Ammon's horn (tissue), 1 donor: Measurements from ENCODE around the gene MUC5B.

Source experiments
- DNase-seq: peaks from one replicate; pipeline ENCODE4 v3.0.0-alpha.2; 2016; ENCODE audit warnings: low spot score

Gene MUC5B

GRCh38 chr11:1267441-1268100, 44.7 kb downstream of the MUC5B start:
- DNase-seq: peak; percentile 42

- peak; percentile 43 for DNase-seq
Observed at GRCh38 chr11:1269957-1270356, 47.1 kb downstream of the MUC5B start.

GRCh38 chr11:1270476-1270875, 47.6 kb downstream of the MUC5B start:
- no peak for DNase-seq

GRCh38 chr11:1271002-1271401, 48.1 kb downstream of the MUC5B start:
- DNase-seq: no peak

GRCh38 chr11:1271406-1271805, 48.5 kb downstream of the MUC5B start:
- no peak for DNase-seq

GRCh38 chr11:1271927-1272326, 49.1 kb downstream of the MUC5B start:
- no peak for DNase-seq

GRCh38 chr11:1272531-1272930, 49.7 kb downstream of the MUC5B start:
- DNase-seq: no peak

GRCh38 chr11:1274501-1274900, 51.6 kb downstream of the MUC5B start:
- no peak for DNase-seq

- no peak for DNase-seq
Observed at GRCh38 chr11:1275021-1275420, 52.2 kb downstream of the MUC5B start.

- DNase-seq: peak; percentile 76
Observed at GRCh38 chr11:1276041-1276790, 53.4 kb downstream of the MUC5B start.

- DNase-seq: no peak
Observed at GRCh38 chr11:1276866-1277615, 54.2 kb downstream of the MUC5B start.

GRCh38 chr11:1277936-1278512, 55.2 kb downstream of the MUC5B start:
- no peak for DNase-seq

GRCh38 chr11:1278766-1279673, 56.2 kb downstream of the MUC5B start:
- no peak for DNase-seq

- DNase-seq: no peak
Observed at GRCh38 chr11:1279674-1280055, 56.8 kb downstream of the MUC5B start.

GRCh38 chr11:1280116-1281035, 57.5 kb downstream of the MUC5B start:
- DNase-seq: no peak

GRCh38 chr11:1281326-1281973, 58.6 kb downstream of the MUC5B start:
- DNase-seq: no peak

GRCh38 chr11:1281974-1282365, 59.1 kb downstream of the MUC5B start:
- no peak for DNase-seq

- no peak for DNase-seq
Observed at GRCh38 chr11:1283091-1283511, 60.2 kb downstream of the MUC5B start.

GRCh38 chr11:1283906-1284305, 61.0 kb downstream of the MUC5B start:
- no peak for DNase-seq

- DNase-seq: no peak
Observed at GRCh38 chr11:1285316-1285744, 62.5 kb downstream of the MUC5B start.
